Amniotic epithelial cell (primary cell): ENCODE data around the gene POLK.
"Not testable (repeated sequence)": the region's sequence is repeated elsewhere in the genome, so short reads cannot be mapped to it uniquely, and the experiment has no call there.

Experiments
- DNase-seq: peaks from one replicate; pipeline ENCODE4 v3.0.0-alpha.2; 2010; ENCODE audit warnings: low read depth

Gene POLK

GRCh38 chr5:75511435-75512382, at the start of gene POLK, which contains the start of gene CERT1:
POLK (plus strand) TSS chr5:75511891.
CERT1 (minus strand) TSS chr5:75511629; CDS start chr5:75511207, 422 bp downstream.
- peak; percentile 98 for DNase-seq

- no peak for DNase-seq
Observed at GRCh38 chr5:75463726-75464125, 48.0 kb upstream of the POLK start.

- DNase-seq, result peak; percentile 8
Observed at GRCh38 chr5:75465480-75465879, 46.2 kb upstream of the POLK start.

GRCh38 chr5:75466006-75466716, 45.5 kb upstream of the POLK start:
- DNase-seq, result no peak

- no peak for DNase-seq
Observed at GRCh38 chr5:75468593-75468992, 43.1 kb upstream of the POLK start.

DNA sequence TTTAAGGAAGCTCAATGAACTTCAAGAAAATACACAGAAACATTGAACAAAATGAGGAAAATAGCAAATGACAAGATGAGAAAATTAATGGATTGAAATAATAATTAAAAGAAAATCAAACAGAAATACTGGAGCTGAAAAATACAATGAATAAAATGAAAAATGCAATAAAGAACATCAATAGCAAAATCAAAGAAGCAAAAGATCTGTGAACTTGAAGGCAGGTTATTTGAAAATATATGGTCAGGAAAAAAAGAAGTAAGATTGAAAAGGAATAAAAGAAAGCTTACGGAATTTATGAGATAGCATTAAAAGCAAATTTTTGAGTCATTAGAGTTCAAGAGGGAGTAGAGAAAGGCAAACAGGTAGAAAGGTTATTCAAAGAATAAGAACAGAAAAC, 42.7 kb upstream of the POLK start:
- no peak for DNase-seq

GRCh38 chr5:75471193-75471592, 40.5 kb upstream of the POLK start:
- no peak for DNase-seq

GRCh38 chr5:75472973-75473372, 38.7 kb upstream of the POLK start:
- DNase-seq, result no peak

DNA sequence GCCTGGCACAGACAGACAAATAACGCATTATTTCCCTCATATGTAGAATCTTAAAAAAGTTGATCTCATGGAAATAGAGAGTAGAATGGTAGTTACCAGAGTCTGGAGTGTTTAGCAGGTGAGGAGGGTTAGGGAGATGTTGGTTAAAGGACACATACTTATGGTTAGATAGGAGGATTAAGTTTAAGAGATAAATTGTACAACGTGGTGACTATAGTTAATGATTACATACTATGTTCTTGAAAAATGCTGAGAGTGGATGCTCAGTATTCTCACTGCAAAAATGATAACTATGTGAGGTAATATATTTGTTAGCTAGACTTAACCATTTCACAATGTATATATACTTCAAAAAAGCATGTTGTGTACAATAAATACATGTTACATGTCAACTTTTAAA, 38.2 kb upstream of the POLK start:
- no peak for DNase-seq

GRCh38 chr5:75475364-75475763, 36.3 kb upstream of the POLK start:
- no peak for DNase-seq

DNA sequence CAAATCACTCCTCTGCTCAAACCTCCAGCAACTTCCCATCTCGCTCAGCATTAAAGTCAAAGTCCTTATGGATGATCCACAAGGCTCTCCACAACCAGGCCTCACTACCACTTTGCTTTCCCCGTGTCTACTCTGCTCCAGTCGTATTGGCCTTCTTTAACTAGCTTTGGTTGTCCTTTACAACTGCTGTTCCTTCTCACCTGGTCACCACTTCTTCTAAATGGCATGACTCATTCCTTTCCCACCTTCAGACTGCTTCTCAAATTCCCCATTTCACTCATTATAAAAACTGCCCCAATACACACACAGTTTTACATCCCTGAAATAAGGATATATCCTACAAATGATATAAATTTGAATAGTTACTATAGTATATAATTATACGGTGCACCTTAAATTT, 30.7 kb upstream of the POLK start:
- no peak for DNase-seq

DNA sequence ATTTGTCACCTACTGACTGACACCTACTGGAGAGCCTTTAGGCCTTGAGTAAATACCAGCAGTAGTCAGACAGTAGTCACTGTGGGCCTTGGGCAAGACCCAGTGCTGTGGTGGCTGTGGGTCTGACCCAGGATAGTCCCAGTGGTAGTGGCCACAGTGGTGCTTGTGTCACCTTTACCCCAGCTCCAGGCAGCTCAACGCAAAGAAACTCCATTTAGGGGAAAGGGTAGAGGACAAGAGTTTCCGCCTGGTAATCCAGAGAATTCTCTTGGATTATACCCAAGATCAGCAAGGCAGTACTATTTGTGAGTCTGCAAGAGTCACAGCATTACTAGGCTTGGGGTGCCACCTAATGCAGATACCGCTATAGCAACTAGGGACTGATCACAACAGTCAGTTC, 29.2 kb upstream of the POLK start:
- no peak for DNase-seq

GRCh38 chr5:75484605-75485004, 27.1 kb upstream of the POLK start:
- no peak for DNase-seq

- not testable (repeated sequence) for DNase-seq
Observed at GRCh38 chr5:75489847-75490246, 21.8 kb upstream of the POLK start.

DNA sequence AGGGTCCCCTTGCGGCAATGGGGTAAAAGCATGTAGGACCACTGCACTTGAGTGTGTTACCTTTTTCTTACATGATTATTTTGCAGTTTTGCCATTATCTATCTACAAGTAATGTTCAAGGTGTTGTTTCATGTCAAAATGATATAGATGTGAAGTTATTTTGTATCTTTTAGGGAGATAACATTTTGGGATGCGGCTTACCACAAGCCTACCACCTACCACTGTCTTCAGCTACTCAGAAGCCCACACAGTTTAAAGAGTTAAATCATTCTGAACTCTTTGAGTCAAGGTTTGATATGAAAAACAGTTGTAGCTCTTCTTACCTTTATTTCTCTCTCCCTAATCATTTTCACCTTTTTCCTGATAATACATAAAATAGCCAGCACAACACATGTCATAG, 20.1 kb upstream of the POLK start:
- DNase-seq, result no peak

DNA sequence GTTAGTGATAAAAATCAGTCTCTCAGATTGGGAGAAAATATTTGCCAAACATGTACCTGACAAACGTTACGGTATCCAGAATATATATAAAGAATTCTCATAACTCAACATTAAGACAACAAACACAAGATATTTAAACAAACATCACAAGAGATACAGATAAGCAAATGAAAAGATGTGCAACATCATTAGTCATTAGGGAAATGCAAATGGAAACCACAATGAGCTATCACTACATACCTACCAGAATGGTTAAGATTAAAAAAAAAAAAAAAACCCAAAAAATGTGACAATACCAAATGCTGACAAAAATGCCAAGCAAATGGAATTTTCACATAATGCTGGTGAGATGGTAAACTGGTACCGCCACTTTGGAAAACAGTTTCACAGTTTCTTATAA, 15.7 kb upstream of the POLK start:
- DNase-seq, result peak; percentile 60

GRCh38 chr5:75498208-75498777, 13.4 kb upstream of the POLK start:
- no peak for DNase-seq

GRCh38 chr5:75498875-75499274, 12.8 kb upstream of the POLK start:
- not testable (repeated sequence) for DNase-seq

- not testable (repeated sequence) for DNase-seq
Observed at GRCh38 chr5:75505112-75505511, 6.6 kb upstream of the POLK start.

DNA sequence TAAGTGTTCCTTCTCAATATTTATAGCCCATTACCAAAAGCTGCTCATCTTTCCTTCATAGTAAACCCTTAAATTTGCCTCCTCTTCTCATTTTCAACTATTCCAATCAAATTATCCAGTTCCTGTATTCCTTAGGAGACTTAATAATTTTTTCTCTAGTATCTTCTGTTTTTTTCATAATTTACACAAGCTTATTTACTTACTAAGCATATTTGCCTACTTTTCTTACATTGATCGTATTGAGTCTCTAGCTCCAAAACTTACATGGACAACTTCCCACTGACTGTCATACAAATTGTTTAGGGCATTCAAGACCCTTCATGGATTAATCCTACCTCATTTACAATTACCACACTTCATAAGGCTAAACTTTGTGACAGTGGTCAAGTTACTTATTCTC, 3.9 kb upstream of the POLK start:
- DNase-seq, result no peak

DNA sequence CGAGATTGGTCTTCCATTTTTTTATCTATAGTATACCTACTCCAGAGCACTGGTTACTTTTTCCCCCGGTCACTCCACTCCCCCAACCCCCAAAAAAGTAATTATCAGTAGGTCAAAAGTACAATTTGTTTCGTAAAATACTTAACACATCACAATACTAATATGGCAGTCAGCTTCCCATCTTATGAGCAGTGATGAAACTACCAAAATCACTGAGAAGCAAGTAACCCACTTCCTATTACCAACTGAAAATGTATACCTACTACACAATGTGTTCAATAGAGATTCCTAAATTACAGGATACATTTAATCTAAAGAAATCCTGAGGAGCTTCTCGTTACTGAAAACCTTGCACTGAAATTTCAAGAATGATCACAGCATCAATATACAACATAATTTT, 2.1 kb upstream of the POLK start:
- DNase-seq, result no peak

DNA sequence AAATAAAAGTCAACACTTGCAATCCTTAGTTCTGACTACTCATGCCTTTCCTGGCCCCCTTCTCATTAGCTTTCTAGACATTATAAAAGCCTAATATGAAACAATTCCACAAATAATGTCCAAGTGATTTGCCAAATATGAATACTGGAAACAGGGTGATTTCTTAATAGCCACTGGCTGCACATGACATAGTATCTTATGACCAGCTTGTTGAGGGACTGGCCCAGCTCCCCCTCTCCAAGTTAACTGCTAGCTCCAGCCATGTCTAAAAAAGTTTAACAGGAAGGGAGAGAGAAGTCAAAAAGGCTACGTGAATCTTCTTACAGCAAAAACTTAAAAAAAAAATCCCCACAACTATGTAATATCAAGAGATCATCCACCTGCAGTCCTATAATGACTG, 1.7 kb upstream of the POLK start:
- peak; percentile 57 for DNase-seq

GRCh38 chr5:75510417-75510835, 1.3 kb upstream of the POLK start:
- DNase-seq, result peak; percentile 35
